Activated naive CD8-positive, alpha-beta T cell treated with anti-CD3 and anti-CD28 coated beads, Interleukin-2, amount 50 U/mL, for 24 hours (primary cell): ENCODE data around the gene ATP5ME.
A peak's percentile ranks its signal among the peaks of the same experiment; 100 is the strongest.

Experiments
- ATAC-seq: fragments of 150-1000 bp; cut with Tn5 transposase; one replicate; pipeline ENCODE4 v1.10.0; 2021
- DNase-seq: peaks from one replicate; pipeline ENCODE4 v3.0.0; 2021
- H3K27ac Mint-ChIP-seq: one replicate; pipeline ENCODE4 v1.8.0; 2021; ENCODE audit warnings: mild to moderate bottlenecking, mixed read lengths
- H3K27me3 Mint-ChIP-seq: one replicate; pipeline ENCODE4 v1.8.0; 2021; ENCODE audit warnings: mixed read lengths
- H3K36me3 Mint-ChIP-seq: one replicate; pipeline ENCODE4 v1.8.0; 2021; ENCODE audit warnings: low read depth, mixed read lengths
- H3K4me1 Mint-ChIP-seq: one replicate; pipeline ENCODE4 v1.8.0; 2021; ENCODE audit warnings: mixed read lengths
- H3K4me3 Mint-ChIP-seq: one replicate; pipeline ENCODE4 v1.8.0; 2021; ENCODE audit warnings: mild to moderate bottlenecking, moderate library complexity, mixed read lengths
- H3K9me3 Mint-ChIP-seq: one replicate; pipeline ENCODE4 v1.8.0; 2021; ENCODE audit warnings: mixed read lengths

ATP5ME gene

GRCh38 chr4:692771-693554 lies 18.9 kb upstream of the ATP5ME start:
- ATAC-seq (no peak), DNase-seq (no peak)
- Mint-ChIP-seq H3K9me3 (no peaks in the 10 kb centered on the region), H3K4me3 (no peak overlapping the region), H3K27me3 (peaks cover 3% of the 10 kb centered on the region), H3K27ac (no peak overlapping the region), H3K4me1 (no peaks in the 10 kb centered on the region), H3K36me3 (no peaks in the 10 kb centered on the region)

GRCh38 chr4:689723-690122 lies 15.6 kb upstream of the ATP5ME start:
- no peak overlapping the region for H3K4me3 Mint-ChIP-seq
- H3K36me3 Mint-ChIP-seq: no peaks in the 10 kb centered on the region
- peaks cover 7% of the 10 kb centered on the region for H3K27me3 Mint-ChIP-seq
- no peaks in the 10 kb centered on the region for H3K4me1 Mint-ChIP-seq
- H3K9me3 Mint-ChIP-seq: no peaks in the 10 kb centered on the region
- H3K27ac Mint-ChIP-seq: no peak overlapping the region
- no peak for ATAC-seq
- no peak for DNase-seq

- ATAC-seq (no peak), DNase-seq (no peak)
- Mint-ChIP-seq H3K27ac (no peak within 1 kb of the TSS), H3K9me3 (no peaks in the 10 kb centered on the region), H3K4me3 (no peak within 1 kb of the TSS), H3K27me3 (peaks cover 7% of the 10 kb centered on the region), H3K4me1 (no peaks in the 10 kb centered on the region), H3K36me3 (no peaks in the 10 kb centered on the region)
Measured at GRCh38 chr4:688854-689681, 15.0 kb upstream of the ATP5ME start, which contains the start of gene SLC49A3. TSS of gene SLC49A3 (minus strand) at chr4:689151. CDS start at chr4:689127, 24 bp downstream.

- H3K4me1 Mint-ChIP-seq: no peaks in the 10 kb centered on the region
- no peak overlapping the region for H3K4me3 Mint-ChIP-seq
- H3K27ac Mint-ChIP-seq: no peak overlapping the region
- no peak for DNase-seq
- ATAC-seq: no peak
- peaks cover 7% of the 10 kb centered on the region for H3K27me3 Mint-ChIP-seq
- no peaks in the 10 kb centered on the region for H3K36me3 Mint-ChIP-seq
- H3K9me3 Mint-ChIP-seq: no peaks in the 10 kb centered on the region
Measured at GRCh38 chr4:687971-688853, 14.1 kb upstream of the ATP5ME start.

- Mint-ChIP-seq H3K4me3 (no peak overlapping the region), H3K27ac (no peak overlapping the region), H3K4me1 (no peaks in the 10 kb centered on the region), H3K9me3 (no peaks in the 10 kb centered on the region), H3K36me3 (no peaks in the 10 kb centered on the region), H3K27me3 (peaks cover 7% of the 10 kb centered on the region)
- DNase-seq (no peak), ATAC-seq (no peak)
Measured at GRCh38 chr4:687048-687970, 13.2 kb upstream of the ATP5ME start.

GRCh38 chr4:686413-687040 lies 12.5 kb upstream of the ATP5ME start:
- Mint-ChIP-seq H3K27me3 (peaks cover 7% of the 10 kb centered on the region), H3K27ac (no peak overlapping the region), H3K9me3 (no peaks in the 10 kb centered on the region), H3K36me3 (no peaks in the 10 kb centered on the region), H3K4me1 (peaks cover 1% of the 10 kb centered on the region), H3K4me3 (no peak overlapping the region)
- no peak for DNase-seq
- no peak for ATAC-seq

- Mint-ChIP-seq H3K27ac (no peak overlapping the region), H3K27me3 (peaks cover 7% of the 10 kb centered on the region), H3K4me3 (no peak overlapping the region), H3K9me3 (no peaks in the 10 kb centered on the region), H3K36me3 (no peaks in the 10 kb centered on the region), H3K4me1 (peaks cover 2% of the 10 kb centered on the region)
- ATAC-seq (no peak), DNase-seq (no peak)
Measured at GRCh38 chr4:685679-686412, 11.8 kb upstream of the ATP5ME start.

- no peak overlapping the region for H3K4me3 Mint-ChIP-seq
- H3K27me3 Mint-ChIP-seq: peaks cover 7% of the 10 kb centered on the region
- ATAC-seq: no peak
- no peak overlapping the region for H3K27ac Mint-ChIP-seq
- H3K36me3 Mint-ChIP-seq: no peaks in the 10 kb centered on the region
- H3K9me3 Mint-ChIP-seq: no peaks in the 10 kb centered on the region
- DNase-seq: no peak
- peaks cover 9% of the 10 kb centered on the region for H3K4me1 Mint-ChIP-seq
Measured at GRCh38 chr4:684623-685327, 10.7 kb upstream of the ATP5ME start.

GRCh38 chr4:683982-684622 lies 10.0 kb upstream of the ATP5ME start:
- ATAC-seq (peak; percentile 5), DNase-seq (peak; percentile 45)
- Mint-ChIP-seq H3K36me3 (no peaks in the 10 kb centered on the region), H3K4me3 (no peak overlapping the region), H3K4me1 (peaks cover 9% of the 10 kb centered on the region), H3K27me3 (peaks cover 7% of the 10 kb centered on the region), H3K27ac (no peak overlapping the region), H3K9me3 (no peaks in the 10 kb centered on the region)

GRCh38 chr4:683247-683897 lies 9.3 kb upstream of the ATP5ME start:
- Mint-ChIP-seq H3K9me3 (no peaks in the 10 kb centered on the region), H3K27me3 (peaks cover 7% of the 10 kb centered on the region), H3K4me3 (no peak overlapping the region), H3K4me1 (peaks cover 9% of the 10 kb centered on the region), H3K27ac (no peak overlapping the region), H3K36me3 (no peaks in the 10 kb centered on the region)
- DNase-seq: no peak
- ATAC-seq: no peak

- no peaks in the 10 kb centered on the region for H3K36me3 Mint-ChIP-seq
- ATAC-seq (no peak), DNase-seq (no peak)
- peaks cover 4% of the 10 kb centered on the region for H3K27me3 Mint-ChIP-seq
- H3K4me1 Mint-ChIP-seq: peaks cover 9% of the 10 kb centered on the region
- H3K27ac Mint-ChIP-seq: no peak overlapping the region
- no peaks in the 10 kb centered on the region for H3K9me3 Mint-ChIP-seq
- H3K4me3 Mint-ChIP-seq: no peak overlapping the region
Measured at GRCh38 chr4:682490-683172, 8.6 kb upstream of the ATP5ME start.
